HEK293T (cell line): ENCODE data around the gene IGDCC3.

ENCODE experiments used
- ELF4 ChIP-seq: fragments of 450-650 bp; IDR thresholded peaks from 2 replicates; pipeline ENCODE4 v1.6.1; 2017; ENCODE audit warnings: antibody characterized with exemption
- LEF1 ChIP-seq: fragments of 450-650 bp; IDR thresholded peaks from 2 replicates; pipeline ENCODE4 v1.6.1; 2017; ENCODE audit warnings: mild to moderate bottlenecking, borderline replicate concordance
- TARDBP ChIP-seq: fragments of 450-650 bp; IDR thresholded peaks from 2 replicates; pipeline ENCODE4 v1.6.1; 2016

- TF ChIP-seq ELF4, result no peak
- TF ChIP-seq TARDBP, result no peak
- no peak for TF ChIP-seq LEF1
Observed at GRCh38 chr15:65338823-65339222, 39.0 kb downstream of the IGDCC3 start.
